HG03571 (cell line): ENCODE data around the gene SLC39A7.

Experiments used
- ATAC-seq: cut with Tn5 transposase; IDR thresholded peaks from one replicate; pipeline ENCODE4 v1.9.1; 2021; ENCODE audit not compliant: unreplicated experiment

The SLC39A7 gene

GRCh38 chr6:33189625-33190448 lies 10.8 kb upstream of the SLC39A7 start:
- ATAC-seq = no peak

GRCh38 chr6:33190504-33191107 lies 10.1 kb upstream of the SLC39A7 start:
- ATAC-seq = no peak

- no peak for ATAC-seq
These were observed 9.1 kb upstream of the SLC39A7 start for GRCh38 chr6:33191383-33192104.

GRCh38 chr6:33192105-33192646 lies 8.5 kb upstream of the SLC39A7 start, which contains the start of gene COL11A2:
Gene COL11A2, minus strand, starts transcription at chr6:33192467. Its CDS starts 227 bp downstream, at chr6:33192240.
- ATAC-seq = no peak

GRCh38 chr6:33192671-33193602 lies 7.7 kb upstream of the SLC39A7 start:
- ATAC-seq = no peak

GRCh38 chr6:33193619-33194018 lies 7.0 kb upstream of the SLC39A7 start:
- no peak for ATAC-seq

- ATAC-seq = no peak
These were observed 6.2 kb upstream of the SLC39A7 start for GRCh38 chr6:33194431-33194979.

- no peak for ATAC-seq
These were observed 5.1 kb upstream of the SLC39A7 start for GRCh38 chr6:33195304-33196165.

- no peak for ATAC-seq
These were observed 3.1 kb upstream of the SLC39A7 start for GRCh38 chr6:33197431-33198048.

- ATAC-seq = no peak
These were observed 2.4 kb upstream of the SLC39A7 start for GRCh38 chr6:33198159-33198852.

GRCh38 chr6:33198853-33199436 lies 1.7 kb upstream of the SLC39A7 start:
- no peak for ATAC-seq

GRCh38 chr6:33199687-33200218 lies 914 bp upstream of the SLC39A7 start:
- ATAC-seq = peak; percentile 19

- no peak for ATAC-seq
These were observed 479 bp downstream of the SLC39A7 start for GRCh38 chr6:33201147-33201545.

GRCh38 chr6:33201935-33202334 lies 1.3 kb downstream of the SLC39A7 start:
- no peak for ATAC-seq

- no peak for ATAC-seq
These were observed 2.1 kb downstream of the SLC39A7 start for GRCh38 chr6:33202799-33203198.

- no peak for ATAC-seq
These were observed 2.9 kb downstream of the SLC39A7 start for GRCh38 chr6:33203443-33204164.

- ATAC-seq = no peak
These were observed 3.4 kb downstream of the SLC39A7 start for GRCh38 chr6:33204165-33204414.
